ENCODE data around the gene RNASEH2B. TPM values are rescaled to one million over a fixed set of nuclear protein-coding genes. Genes with fewer than 3 reads are reported as not detected.
A peak's percentile ranks its signal among the peaks of the same experiment; 100 is the strongest.

RNASEH2B gene
- total RNA-seq, 1 experiment from 2014 or later, result 54.3 TPM

GRCh38 chr13:50891206-50891605 lies 18.4 kb upstream of the RNASEH2B start:
- Histone ChIP-seq H3K36me3 (no peaks in the 10 kb centered on the region), H3K27ac (no peak overlapping the region), H3K4me1 (replicated peaks) (no peaks in the 10 kb centered on the region), H3K9me3 (replicated peaks) (no peaks in the 10 kb centered on the region), H3K4me3 (no peak overlapping the region), H3K27me3 (replicated peaks) (no peaks in the 10 kb centered on the region)
- DNase-seq (ENCODE audit: low read depth in 1 of 2, low spot score in 2 of 2), result no peak

- H3K36me3 ChIP-seq, result no peaks in the 10 kb centered on the region
- no peak overlapping the region for H3K27ac ChIP-seq
- no peaks in the 10 kb centered on the region for H3K9me3 ChIP-seq (replicated peaks)
- no peak overlapping the region for H3K4me3 ChIP-seq
- no peaks in the 10 kb centered on the region for H3K27me3 ChIP-seq (replicated peaks)
- H3K4me1 ChIP-seq (replicated peaks), result no peaks in the 10 kb centered on the region
- DNase-seq (ENCODE audit: low read depth in 1 of 2, low spot score in 2 of 2), result no peak
These were observed 17.2 kb upstream of the RNASEH2B start for GRCh38 chr13:50892210-50892944.

GRCh38 chr13:50893211-50893852 lies 16.3 kb upstream of the RNASEH2B start:
- Histone ChIP-seq H3K9me3 (replicated peaks) (no peaks in the 10 kb centered on the region), H3K27me3 (replicated peaks) (no peaks in the 10 kb centered on the region), H3K27ac (no peak overlapping the region), H3K36me3 (no peaks in the 10 kb centered on the region), H3K4me3 (no peak overlapping the region), H3K4me1 (replicated peaks) (no peaks in the 10 kb centered on the region)
- DNase-seq (ENCODE audit: low read depth in 1 of 2, low spot score in 2 of 2), result no peak

GRCh38 chr13:50894012-50894411 lies 15.6 kb upstream of the RNASEH2B start:
- Histone ChIP-seq H3K36me3 (no peaks in the 10 kb centered on the region), H3K4me1 (replicated peaks) (no peaks in the 10 kb centered on the region), H3K4me3 (no peak overlapping the region), H3K9me3 (replicated peaks) (no peaks in the 10 kb centered on the region), H3K27me3 (replicated peaks) (no peaks in the 10 kb centered on the region), H3K27ac (no peak overlapping the region)
- DNase-seq (ENCODE audit: low read depth in 1 of 2, low spot score in 2 of 2), result no peak

- no peak overlapping the region for H3K4me3 ChIP-seq
- no peaks in the 10 kb centered on the region for H3K27me3 ChIP-seq (replicated peaks)
- no peaks in the 10 kb centered on the region for H3K4me1 ChIP-seq (replicated peaks)
- no peaks in the 10 kb centered on the region for H3K36me3 ChIP-seq
- no peak overlapping the region for H3K27ac ChIP-seq
- H3K9me3 ChIP-seq (replicated peaks), result no peaks in the 10 kb centered on the region
- no peak for DNase-seq (ENCODE audit: low read depth in 1 of 2, low spot score in 2 of 2)
These were observed 15.1 kb upstream of the RNASEH2B start for GRCh38 chr13:50894504-50894903.

GRCh38 chr13:50898338-50898737 lies 11.3 kb upstream of the RNASEH2B start:
- no peak for DNase-seq (ENCODE audit: low read depth in 1 of 2, low spot score in 2 of 2)
- no peaks in the 10 kb centered on the region for H3K9me3 ChIP-seq (replicated peaks)
- no peaks in the 10 kb centered on the region for H3K36me3 ChIP-seq
- H3K27me3 ChIP-seq (replicated peaks), result no peaks in the 10 kb centered on the region
- H3K4me3 ChIP-seq, result no peak overlapping the region
- no peaks in the 10 kb centered on the region for H3K4me1 ChIP-seq (replicated peaks)
- no peak overlapping the region for H3K27ac ChIP-seq

- no peak for DNase-seq (ENCODE audit: low read depth in 1 of 2, low spot score in 2 of 2)
- no peaks in the 10 kb centered on the region for H3K9me3 ChIP-seq (replicated peaks)
- no peaks in the 10 kb centered on the region for H3K4me1 ChIP-seq (replicated peaks)
These were observed 7.9 kb upstream of the RNASEH2B start for GRCh38 chr13:50901701-50902100.

GRCh38 chr13:50905256-50905655 lies 4.3 kb upstream of the RNASEH2B start:
- Histone ChIP-seq H3K4me1 (replicated peaks) (peaks cover 1% of the 10 kb centered on the region), H3K36me3 (peaks cover 5% of the 10 kb centered on the region; the same call in 1 of the 2 replicates), H3K27me3 (replicated peaks) (no peaks in the 10 kb centered on the region), H3K27ac (no peak overlapping the region), H3K4me3 (no peak overlapping the region), H3K9me3 (replicated peaks) (no peaks in the 10 kb centered on the region)
- DNase-seq (ENCODE audit: low read depth in 1 of 2, low spot score in 2 of 2), result no peak

More at GRCh38 chr13:50901701-50902100, 7.9 kb upstream of the RNASEH2B start:
- Histone ChIP-seq H3K27ac (no peak overlapping the region), H3K27me3 (replicated peaks) (no peaks in the 10 kb centered on the region), H3K4me3 (no peak overlapping the region), H3K36me3 (no peaks in the 10 kb centered on the region)

GRCh38 chr13:50907781-50908180 lies 1.8 kb upstream of the RNASEH2B start:
- H3K4me3 ChIP-seq, result no peak overlapping the region
- H3K27ac ChIP-seq, result no peak overlapping the region
- H3K36me3 ChIP-seq, result peaks cover 5% of the 10 kb centered on the region; the same call in 1 of the 2 replicates
- no peaks in the 10 kb centered on the region for H3K9me3 ChIP-seq (replicated peaks)
- H3K27me3 ChIP-seq (replicated peaks), result no peaks in the 10 kb centered on the region
- DNase-seq (ENCODE audit: low read depth in 1 of 2, low spot score in 2 of 2), result no peak
- peaks cover 18% of the 10 kb centered on the region for H3K4me1 ChIP-seq (replicated peaks)

- no peak overlapping the region for H3K27ac ChIP-seq
- no peaks in the 10 kb centered on the region for H3K9me3 ChIP-seq (replicated peaks)
- no peaks in the 10 kb centered on the region for H3K27me3 ChIP-seq (replicated peaks)
- no peak for DNase-seq (ENCODE audit: low read depth in 1 of 2, low spot score in 2 of 2)
- peaks cover 18% of the 10 kb centered on the region for H3K4me1 ChIP-seq (replicated peaks)
- H3K4me3 ChIP-seq, result no peak overlapping the region
- peaks cover 5% of the 10 kb centered on the region; the same call in 1 of the 2 replicates for H3K36me3 ChIP-seq
These were observed 1.2 kb upstream of the RNASEH2B start for GRCh38 chr13:50908371-50908770.

GRCh38 chr13:50910485-50910805 lies 854 bp downstream of the RNASEH2B start:
- peak; percentile 61 to 67 for DNase-seq (ENCODE audit: low read depth in 1 of 2, low spot score in 2 of 2)
- Histone ChIP-seq H3K4me1 (replicated peaks) (peaks cover 32% of the 10 kb centered on the region), H3K36me3 (peaks cover 5% of the 10 kb centered on the region; the same call in 1 of the 2 replicates), H3K4me3 (peak overlapping the region; percentile 70), H3K27ac (peak overlapping the region; percentile 92), H3K9me3 (replicated peaks) (no peaks in the 10 kb centered on the region), H3K27me3 (replicated peaks) (no peaks in the 10 kb centered on the region)

- H3K4me3 ChIP-seq, result peak overlapping the region; percentile 70
- H3K36me3 ChIP-seq, result peaks cover 5% of the 10 kb centered on the region; the same call in 1 of the 2 replicates
- H3K27me3 ChIP-seq (replicated peaks), result no peaks in the 10 kb centered on the region
- no peak overlapping the region for H3K27ac ChIP-seq
- no peaks in the 10 kb centered on the region for H3K9me3 ChIP-seq (replicated peaks)
- H3K4me1 ChIP-seq (replicated peaks), result peaks cover 32% of the 10 kb centered on the region
- peak in 1 of 2 experiments; percentile 29 for DNase-seq (ENCODE audit: low read depth in 1 of 2, low spot score in 2 of 2)
These were observed 1.6 kb downstream of the RNASEH2B start for GRCh38 chr13:50911081-50911631.

GRCh38 chr13:50911937-50912795 lies 2.6 kb downstream of the RNASEH2B start:
- DNase-seq (ENCODE audit: low read depth in 1 of 2, low spot score in 2 of 2), result peak; percentile 66 to 87
- peaks cover 32% of the 10 kb centered on the region for H3K4me1 ChIP-seq (replicated peaks)
- H3K9me3 ChIP-seq (replicated peaks), result no peaks in the 10 kb centered on the region
- H3K4me3 ChIP-seq, result no peak overlapping the region
- no peak overlapping the region for H3K27ac ChIP-seq
- no peaks in the 10 kb centered on the region for H3K27me3 ChIP-seq (replicated peaks)
- peaks cover 5% of the 10 kb centered on the region; the same call in 1 of the 2 replicates for H3K36me3 ChIP-seq

All from SJSA1 (cell line).